GM12878 (cell line): ENCODE measurements around the gene PRR11. TPM values are rescaled to one million over a fixed set of nuclear protein-coding genes. Genes with fewer than 3 reads are reported as not detected.

Experiments used
- ATAC-seq: fragments of 200-7000 bp; cut with Tn5 transposase; 3 replicates; pipeline ENCODE4 v1.9.1; 2020; ENCODE audit warnings: mild to moderate bottlenecking, moderate library complexity
- BruUV-seq: library from RNA; stranded (reverse); fragments of 400-500 nt; replicated peaks from 2 replicates; lab custom pipeline; 2021; lab: Mats Ljungman, UMichigan
- CTCF ChIA-PET: fragments of 300-600 bp; sonication (Branson Sonifier 250); formaldehyde crosslinking; extraction: SDS; loops from one replicate; lab custom pipeline; 2021; ENCODE audit warnings: inconsistent platforms; lab: Yijun Ruan, JAX
- POLR2A ChIA-PET: fragments of 350-600 bp; formaldehyde crosslinking; extraction: SDS; loops from one replicate; lab custom pipeline; 2021; ENCODE audit warnings: inconsistent platforms; lab: Charles Lee
- RAD21 ChIA-PET: fragments of 300-600 bp; sonication (Branson Sonifier 250); formaldehyde crosslinking; loops from one replicate; lab custom pipeline; 2023; ENCODE audit warnings: antibody characterized with exemption; ENCODE audit not compliant: unreplicated experiment; lab: Charles Lee
- SMC1A ChIA-PET: fragments of 300-600 bp; sonication (Branson Sonifier 250); formaldehyde crosslinking; loops from one replicate; lab custom pipeline; 2023; ENCODE audit not compliant: unreplicated experiment, uncharacterized antibody; lab: Charles Lee
- DNase-seq: peaks from one replicate; pipeline ENCODE4 v3.0.0-alpha.2; 2011; ENCODE audit warnings: low read depth, low spot score
- FAIRE-seq: peaks from 3 replicates; lab custom pipeline; 2011; peaks lifted over from hg19 to GRCh38; lab: Jason Lieb, UNC
- H2AFZ ChIP-seq: 2 replicates; pipeline ENCODE4 v1.6.0; 2011; ENCODE audit warnings: low read depth, low read length, control low read depth; ENCODE audit not compliant: control insufficient read depth
- H3K27ac ChIP-seq: 2 replicates; pipeline ENCODE4 v1.5.1; 2011; ENCODE audit warnings: control low read depth; ENCODE audit not compliant: control insufficient read depth, insufficient read depth
- H3K27me3 ChIP-seq, 2 experiments: replicated peaks in 1 of 2; 2 replicates each; pipeline versions ENCODE4 v1.6.0 to v1.6.1; 2011; ENCODE audit warnings: low read length in 1 of 2; ENCODE audit not compliant: control insufficient read depth in 2 of 2, insufficient read depth in 2 of 2
- H3K36me3 ChIP-seq, 2 experiments: 2 replicates each; pipeline ENCODE4 v1.5.1; 2011; ENCODE audit warnings: low read length in 1 of 2; ENCODE audit not compliant: control insufficient read depth in 2 of 2, insufficient read depth in 2 of 2
- H3K4me1 ChIP-seq: 2 replicates; pipeline ENCODE4 v1.6.1; 2011; ENCODE audit warnings: mild to moderate bottlenecking, low read length, moderate library complexity, mixed read lengths; ENCODE audit not compliant: control insufficient read depth, insufficient read depth
- H3K4me2 ChIP-seq: 2 replicates; pipeline ENCODE4 v1.6.0; 2011; ENCODE audit warnings: control low read depth; ENCODE audit not compliant: control insufficient read depth, insufficient read depth
- H3K4me3 ChIP-seq: fragments of 200-600 bp; sonication (generic); 2 replicates; pipeline ENCODE4 v1.5.1; 2016
- H3K79me2 ChIP-seq: 2 replicates; pipeline ENCODE4 v1.6.0; 2011; ENCODE audit warnings: low read length; ENCODE audit not compliant: control insufficient read depth, insufficient read depth
- H3K9ac ChIP-seq: 2 replicates; pipeline ENCODE4 v1.8.0; 2011; ENCODE audit warnings: low read length, control low read depth, mixed read lengths; ENCODE audit not compliant: control insufficient read depth, insufficient read depth
- H3K9me3 ChIP-seq: replicated peaks from 3 replicates; pipeline ENCODE4 v1.5.1; 2011; ENCODE audit warnings: mild to moderate bottlenecking, low read length; ENCODE audit not compliant: control insufficient read depth, insufficient read depth
- H4K20me1 ChIP-seq: 2 replicates; pipeline ENCODE4 v1.6.0; 2011; ENCODE audit not compliant: control insufficient read depth, insufficient read depth
- CBX5 ChIP-seq: sonication (generic); IDR thresholded peaks from 2 replicates; pipeline ENCODE4 v1.6.1; 2016; ENCODE audit warnings: low read depth, moderate library complexity, mild to moderate bottlenecking, inconsistent platforms
- FOXK2 ChIP-seq: fragments of 450-650 bp; IDR thresholded peaks from 2 replicates; pipeline ENCODE4 v1.6.1; 2017; ENCODE audit warnings: mild to moderate bottlenecking, moderate library complexity
- FOXM1 ChIP-seq: IDR thresholded peaks from 2 replicates; pipeline ENCODE4 v1.6.1; 2012; ENCODE audit warnings: low read depth, mild to moderate bottlenecking, inconsistent platforms, low read length, moderate library complexity
- MTA2 ChIP-seq: fragments of 450-650 bp; IDR thresholded peaks from 2 replicates; pipeline ENCODE4 v1.6.1; 2016; ENCODE audit warnings: low read depth, mild to moderate bottlenecking, moderate library complexity
- RCOR1 ChIP-seq: conservative IDR thresholded peaks from 2 replicates; pipeline ENCODE4 v1.6.1; 2012; ENCODE audit warnings: low read depth, low read length, improper control_type of control experiment
- RELA ChIP-seq: fragments of 450-650 bp; IDR thresholded peaks from 2 replicates; pipeline ENCODE4 v1.8.0; 2014; ENCODE audit warnings: borderline replicate concordance; ENCODE audit not compliant: partially characterized antibody
- SMAD1 ChIP-seq: fragments of 450-650 bp; IDR thresholded peaks from 2 replicates; pipeline ENCODE4 v1.6.1; 2018; ENCODE audit warnings: mild to moderate bottlenecking, low read depth; ENCODE audit not compliant: partially characterized antibody
- SPI1 ChIP-seq: IDR thresholded peaks from 2 replicates; pipeline ENCODE4 v1.6.1; 2011; ENCODE audit warnings: low read depth, mild to moderate bottlenecking, low read length, moderate library complexity, borderline replicate concordance; ENCODE audit not compliant: insufficient read depth
- SREBF1 ChIP-seq: IDR thresholded peaks from 2 replicates; pipeline ENCODE4 v1.6.1; 2012; ENCODE audit warnings: mild to moderate bottlenecking, low read length
- WRNIP1 ChIP-seq: IDR thresholded peaks from 2 replicates; pipeline ENCODE4 v1.6.1; 2011; ENCODE audit warnings: low read depth, low read length, improper control_type of control experiment, borderline replicate concordance
- ZNF207 ChIP-seq: fragments of 450-650 bp; IDR thresholded peaks from 2 replicates; pipeline ENCODE4 v1.6.1; 2014; ENCODE audit warnings: antibody characterized with exemption, mild to moderate bottlenecking, borderline replicate concordance
- WGBS: methylation state at CpG from one replicate; pipeline ENCODE4 v1.1.6; 2016; ENCODE audit warnings: low lambda C conversion rate; ENCODE audit not compliant: insufficient replicate concordance, insufficient coverage; ENCODE audit errors: missing lambda C conversion rate; 5-methylcytosine and 5-hydroxymethylcytosine counted together
- in situ Hi-C: fragments of 300-500 bp; cut with MboI; formaldehyde crosslinking; loops from 9 replicates; pipeline ENCODE4 v1.14.3; 2018; ENCODE audit warnings: mixed read lengths
- intact Hi-C: fragments of 100-400 bp; cut with micrococcal nuclease; formaldehyde crosslinking; loops from one replicate; pipeline ENCODE4 v1.14.2; 2022; ENCODE audit not compliant: unreplicated experiment
- polyA plus RNA-seq, 11 experiments: library from polyadenylated mRNA; depleted of rRNA in 4 of 11; unstranded in 6 of 11; stranded (reverse) in 5 of 11; fragments of >200 nt; fragmentation: Nextera tagmentation in 4 of 11; fragmentation: Illumina TruSeq in 1 of 11; extraction: Ambion mirVana in 4 of 11; extraction: Trizol in 1 of 11; gene quantifications; 1 replicate in 1 of 11; 2 replicates in 10 of 11; pipeline versions ENCODE4 v1.2.1 to v1.2.3, GENCODE V29; 2011 to 2016; ENCODE audit warnings: inconsistent platforms in 2 of 11, missing spikeins in 2 of 11, low read depth in 1 of 11
- total RNA-seq, 4 experiments: library from RNA; depleted of rRNA in 3 of 4; stranded (reverse); fragments of >200 nt in 3 of 4; fragmentation: Illumina TruSeq in 1 of 4; extraction: Trizol in 1 of 4; gene quantifications; 2 replicates each; pipeline versions ENCODE4 v1.2.1 to v1.2.3, GENCODE V29; 2013 to 2021
- TF ChIP-seq, protein P1 (sequence below): IDR thresholded peaks from 2 replicates; pipeline ENCODE4 v1.6.1; 2012; ENCODE audit warnings: low read depth, low read length, improper control_type of control experiment
- TF ChIP-seq, protein P2 (sequence below): fragments of 450-650 bp; IDR thresholded peaks from 2 replicates; pipeline ENCODE4 v1.6.1; 2017; ENCODE audit warnings: mild to moderate bottlenecking
- TF ChIP-seq, protein P3 (sequence below): fragments of 450-650 bp; IDR thresholded peaks from 2 replicates; pipeline ENCODE4 v1.6.1; 2017; ENCODE audit warnings: mild to moderate bottlenecking, low read depth, inconsistent platforms; ENCODE audit not compliant: poor library complexity, severe bottlenecking

PRR11 gene
- total and polyA plus RNA-seq, 10 of the 15 experiments (the other 5 are each of a cell fraction or from before 2014, with no cell fraction given): 20.8 to 97.0 (median 48.3) TPM

GRCh38 chr17:59220328-59221158, 65.0 kb downstream of the PRR11 start, which contains the start of gene GDPD1 (continued):
- TF ChIP-seq, protein P1, sequence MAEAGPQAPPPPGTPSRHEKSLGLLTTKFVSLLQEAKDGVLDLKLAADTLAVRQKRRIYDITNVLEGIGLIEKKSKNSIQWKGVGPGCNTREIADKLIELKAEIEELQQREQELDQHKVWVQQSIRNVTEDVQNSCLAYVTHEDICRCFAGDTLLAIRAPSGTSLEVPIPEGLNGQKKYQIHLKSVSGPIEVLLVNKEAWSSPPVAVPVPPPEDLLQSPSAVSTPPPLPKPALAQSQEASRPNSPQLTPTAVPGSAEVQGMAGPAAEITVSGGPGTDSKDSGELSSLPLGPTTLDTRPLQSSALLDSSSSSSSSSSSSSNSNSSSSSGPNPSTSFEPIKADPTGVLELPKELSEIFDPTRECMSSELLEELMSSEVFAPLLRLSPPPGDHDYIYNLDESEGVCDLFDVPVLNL: no peak
- TF ChIP-seq SREBF1 (no peak), WRNIP1 (no peak), RCOR1 (no peak), CBX5 (no peak), SPI1 (no peak), MTA2 (no peak)

GRCh38 chr17:59221159-59221847, 65.8 kb downstream of the PRR11 start:
- no peaks in the 10 kb centered on the region for H4K20me1 ChIP-seq
- ChIA-PET SMC1A (interaction anchor here (0.6 to 2.2 kb wide), 6 partner anchors 55 to 540 kb away, joined by 3 to 10 read pairs (median 4); no protein-coding TSS in a partner anchor), RAD21 (interaction anchor here (1.0 to 2.6 kb wide), 4 partner anchors 33 to 219 kb away, joined by 3 to 30 read pairs (median 10); no protein-coding TSS in a partner anchor), POLR2A (interaction anchor here (0.6 to 1.2 kb wide), 3 partner anchors 87 to 449 kb away, joined by 3 to 6 read pairs (median 3); no protein-coding TSS in a partner anchor), CTCF (interaction anchor here (1.1 to 2.9 kb wide), 5 partner anchors 10 to 220 kb away, joined by 3 to 32 read pairs (median 10); no protein-coding TSS in a partner anchor)
- WGBS: 26% methylated on average over 16 of the region's 17 CpGs
- no peaks in the 10 kb centered on the region for H3K27me3 ChIP-seq
- intact Hi-C loops: loop anchor here (5.0 kb wide), 1 partner anchor 221 kb away; no protein-coding TSS in a partner anchor
- H3K4me3 ChIP-seq: peak overlapping the region; percentile 95
- H3K9ac ChIP-seq: peak overlapping the region; percentile 52
- H3K36me3 ChIP-seq: no peaks in the 10 kb centered on the region
- H2AFZ ChIP-seq: peak overlapping the region; percentile 95
- H3K27ac ChIP-seq: no peak overlapping the region
- FAIRE-seq: no peak
- in situ Hi-C loops: no loop called here
- no peak for DNase-seq
- no peaks in the 10 kb centered on the region for H3K9me3 ChIP-seq
- no peak for ATAC-seq
- no peaks in the 10 kb centered on the region for H3K79me2 ChIP-seq
- BruUV-seq: TSS peak; percentile 64
- no peaks in the 10 kb centered on the region for H3K4me1 ChIP-seq
- peak overlapping the region; percentile 79 for H3K4me2 ChIP-seq
- no peak for TF ChIP-seq FOXK2
- TF ChIP-seq ZNF207: no peak
- TF ChIP-seq SMAD1: no peak
- no peak for TF ChIP-seq FOXM1
- TF ChIP-seq, protein P2, sequence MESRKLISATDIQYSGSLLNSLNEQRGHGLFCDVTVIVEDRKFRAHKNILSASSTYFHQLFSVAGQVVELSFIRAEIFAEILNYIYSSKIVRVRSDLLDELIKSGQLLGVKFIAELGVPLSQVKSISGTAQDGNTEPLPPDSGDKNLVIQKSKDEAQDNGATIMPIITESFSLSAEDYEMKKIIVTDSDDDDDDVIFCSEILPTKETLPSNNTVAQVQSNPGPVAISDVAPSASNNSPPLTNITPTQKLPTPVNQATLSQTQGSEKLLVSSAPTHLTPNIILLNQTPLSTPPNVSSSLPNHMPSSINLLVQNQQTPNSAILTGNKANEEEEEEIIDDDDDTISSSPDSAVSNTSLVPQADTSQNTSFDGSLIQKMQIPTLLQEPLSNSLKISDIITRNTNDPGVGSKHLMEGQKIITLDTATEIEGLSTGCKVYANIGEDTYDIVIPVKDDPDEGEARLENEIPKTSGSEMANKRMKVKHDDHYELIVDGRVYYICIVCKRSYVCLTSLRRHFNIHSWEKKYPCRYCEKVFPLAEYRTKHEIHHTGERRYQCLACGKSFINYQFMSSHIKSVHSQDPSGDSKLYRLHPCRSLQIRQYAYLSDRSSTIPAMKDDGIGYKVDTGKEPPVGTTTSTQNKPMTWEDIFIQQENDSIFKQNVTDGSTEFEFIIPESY: no peak
- TF ChIP-seq, protein P3, sequence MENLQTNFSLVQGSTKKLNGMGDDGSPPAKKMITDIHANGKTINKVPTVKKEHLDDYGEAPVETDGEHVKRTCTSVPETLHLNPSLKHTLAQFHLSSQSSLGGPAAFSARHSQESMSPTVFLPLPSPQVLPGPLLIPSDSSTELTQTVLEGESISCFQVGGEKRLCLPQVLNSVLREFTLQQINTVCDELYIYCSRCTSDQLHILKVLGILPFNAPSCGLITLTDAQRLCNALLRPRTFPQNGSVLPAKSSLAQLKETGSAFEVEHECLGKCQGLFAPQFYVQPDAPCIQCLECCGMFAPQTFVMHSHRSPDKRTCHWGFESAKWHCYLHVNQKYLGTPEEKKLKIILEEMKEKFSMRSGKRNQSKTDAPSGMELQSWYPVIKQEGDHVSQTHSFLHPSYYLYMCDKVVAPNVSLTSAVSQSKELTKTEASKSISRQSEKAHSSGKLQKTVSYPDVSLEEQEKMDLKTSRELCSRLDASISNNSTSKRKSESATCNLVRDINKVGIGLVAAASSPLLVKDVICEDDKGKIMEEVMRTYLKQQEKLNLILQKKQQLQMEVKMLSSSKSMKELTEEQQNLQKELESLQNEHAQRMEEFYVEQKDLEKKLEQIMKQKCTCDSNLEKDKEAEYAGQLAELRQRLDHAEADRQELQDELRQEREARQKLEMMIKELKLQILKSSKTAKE: no peak
- no peak for TF ChIP-seq RELA
